ENCODE measurements around the gene CEMIP2.

DNA sequence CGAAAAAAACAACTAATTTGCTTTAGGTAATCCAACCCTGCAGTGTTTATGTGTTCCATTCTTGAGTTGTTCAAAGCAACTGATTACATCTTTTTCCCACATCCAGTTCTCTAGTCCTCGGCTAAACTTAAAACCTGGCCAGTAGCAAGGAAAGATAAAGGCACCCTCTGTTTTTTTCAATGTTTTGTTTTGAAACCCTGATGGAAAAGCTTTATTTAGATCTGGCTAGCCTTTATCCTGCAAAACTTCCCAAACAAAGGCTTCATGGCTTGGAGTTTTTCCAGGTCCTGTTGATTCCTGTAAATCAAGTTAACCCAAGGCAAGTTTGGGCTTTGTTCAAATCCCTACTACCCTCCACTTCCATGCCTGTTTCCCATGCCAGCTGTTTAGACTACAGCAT is 105.1 kb downstream of the CEMIP2 start:
- no peak for TF ChIP-seq POLR2A (IDR thresholded peaks at IDR 0.05)
- TF ChIP-seq, protein P1, sequence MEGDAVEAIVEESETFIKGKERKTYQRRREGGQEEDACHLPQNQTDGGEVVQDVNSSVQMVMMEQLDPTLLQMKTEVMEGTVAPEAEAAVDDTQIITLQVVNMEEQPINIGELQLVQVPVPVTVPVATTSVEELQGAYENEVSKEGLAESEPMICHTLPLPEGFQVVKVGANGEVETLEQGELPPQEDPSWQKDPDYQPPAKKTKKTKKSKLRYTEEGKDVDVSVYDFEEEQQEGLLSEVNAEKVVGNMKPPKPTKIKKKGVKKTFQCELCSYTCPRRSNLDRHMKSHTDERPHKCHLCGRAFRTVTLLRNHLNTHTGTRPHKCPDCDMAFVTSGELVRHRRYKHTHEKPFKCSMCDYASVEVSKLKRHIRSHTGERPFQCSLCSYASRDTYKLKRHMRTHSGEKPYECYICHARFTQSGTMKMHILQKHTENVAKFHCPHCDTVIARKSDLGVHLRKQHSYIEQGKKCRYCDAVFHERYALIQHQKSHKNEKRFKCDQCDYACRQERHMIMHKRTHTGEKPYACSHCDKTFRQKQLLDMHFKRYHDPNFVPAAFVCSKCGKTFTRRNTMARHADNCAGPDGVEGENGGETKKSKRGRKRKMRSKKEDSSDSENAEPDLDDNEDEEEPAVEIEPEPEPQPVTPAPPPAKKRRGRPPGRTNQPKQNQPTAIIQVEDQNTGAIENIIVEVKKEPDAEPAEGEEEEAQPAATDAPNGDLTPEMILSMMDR (IDR thresholded peaks at IDR 0.05) = no peak
